ENCODE results near the gene GPBP1L1.
"Not testable (repeated sequence)": the region's sequence is repeated elsewhere in the genome, so short reads cannot be mapped to it uniquely, and the experiment has no call there.

The GPBP1L1 gene

GRCh38 chr1:45716700-45717099, 30.4 kb upstream of the GPBP1L1 start:
- Histone ChIP-seq H3K36me3 (ENCODE audit: control insufficient read depth in 1 of 2, insufficient read depth in 2 of 2, low read length in 2 of 2) (peaks cover 6 to 15% of the 10 kb centered on the region in 2 donors), H3K27me3 (ENCODE audit: control insufficient read depth in 1 of 2, insufficient read depth in 2 of 2, low read length in 2 of 2) (no peaks in the 10 kb centered on the region), H3K4me1 (ENCODE audit: control insufficient read depth in 1 of 2, insufficient read depth in 2 of 2, low read length in 2 of 2) (no peaks in the 10 kb centered on the region), H3K9me3 (ENCODE audit: control insufficient read depth in 1 of 2, low read length in 2 of 2) (no peaks in the 10 kb centered on the region), H3K9ac (ENCODE audit: low read depth in 1 of 2, low read length in 2 of 2) (no peak overlapping the region), H3K4me3 (ENCODE audit: low read depth in 1 of 2, low read length in 2 of 2) (no peak overlapping the region), H3K27ac (ENCODE audit: low read depth, low read length) (no peak overlapping the region)

- Histone ChIP-seq H3K36me3 (ENCODE audit: control insufficient read depth in 1 of 2, insufficient read depth in 2 of 2, low read length in 2 of 2) (peaks cover 6 to 19% of the 10 kb centered on the region in 2 donors), H3K4me3 (ENCODE audit: low read depth in 1 of 2, low read length in 2 of 2) (no peak overlapping the region)
Observed at GRCh38 chr1:45713711-45714110, 27.4 kb upstream of the GPBP1L1 start.

GRCh38 chr1:45704637-45705036, 18.3 kb upstream of the GPBP1L1 start:
- H3K4me1 ChIP-seq (ENCODE audit: control insufficient read depth in 1 of 2, insufficient read depth in 2 of 2, low read length in 2 of 2), result no peaks in the 10 kb centered on the region
- no peaks in the 10 kb centered on the region for H3K9me3 ChIP-seq (ENCODE audit: control insufficient read depth in 1 of 2, low read length in 2 of 2)
- no peak overlapping the region for H3K27ac ChIP-seq (ENCODE audit: low read depth, low read length)
- H3K27me3 ChIP-seq (ENCODE audit: control insufficient read depth in 1 of 2, insufficient read depth in 2 of 2, low read length in 2 of 2), result no peaks in the 10 kb centered on the region
- H3K4me3 ChIP-seq (ENCODE audit: low read depth in 1 of 2, low read length in 2 of 2), result no peak overlapping the region
- H3K36me3 ChIP-seq (ENCODE audit: control insufficient read depth in 1 of 2, insufficient read depth in 2 of 2, low read length in 2 of 2), result peaks cover 3 to 14% of the 10 kb centered on the region in 2 donors
- no peak overlapping the region for H3K9ac ChIP-seq (ENCODE audit: low read depth in 1 of 2, low read length in 2 of 2)

More at GRCh38 chr1:45713711-45714110, 27.4 kb upstream of the GPBP1L1 start:
- H3K4me1 ChIP-seq (ENCODE audit: control insufficient read depth in 1 of 2, insufficient read depth in 2 of 2, low read length in 2 of 2), result no peaks in the 10 kb centered on the region
- no peaks in the 10 kb centered on the region for H3K27me3 ChIP-seq (ENCODE audit: control insufficient read depth in 1 of 2, insufficient read depth in 2 of 2, low read length in 2 of 2)
- no peak overlapping the region for H3K27ac ChIP-seq (ENCODE audit: low read depth, low read length)
- no peak overlapping the region for H3K9ac ChIP-seq (ENCODE audit: low read depth in 1 of 2, low read length in 2 of 2)
- no peaks in the 10 kb centered on the region for H3K9me3 ChIP-seq (ENCODE audit: control insufficient read depth in 1 of 2, low read length in 2 of 2)

GRCh38 chr1:45694823-45695222, 8.5 kb upstream of the GPBP1L1 start:
- peaks cover 5 to 47% of the 10 kb centered on the region in 2 donors for H3K36me3 ChIP-seq (ENCODE audit: control insufficient read depth in 1 of 2, insufficient read depth in 2 of 2, low read length in 2 of 2)

GRCh38 chr1:45693811-45694210, 7.5 kb upstream of the GPBP1L1 start:
- H3K36me3 ChIP-seq (ENCODE audit: control insufficient read depth in 1 of 2, insufficient read depth in 2 of 2, low read length in 2 of 2), result peaks cover 2 to 42% of the 10 kb centered on the region in 2 donors
- not testable (repeated sequence) for H3K4me1 ChIP-seq (ENCODE audit: control insufficient read depth in 1 of 2, insufficient read depth in 2 of 2, low read length in 2 of 2); H3K9me3 ChIP-seq (ENCODE audit: control insufficient read depth in 1 of 2, low read length in 2 of 2); H3K4me3 ChIP-seq (ENCODE audit: low read depth in 1 of 2, low read length in 2 of 2); H3K9ac ChIP-seq (ENCODE audit: low read depth in 1 of 2, low read length in 2 of 2); H3K27me3 ChIP-seq (ENCODE audit: control insufficient read depth in 1 of 2, insufficient read depth in 2 of 2, low read length in 2 of 2); H3K27ac ChIP-seq (ENCODE audit: low read depth, low read length)

More at GRCh38 chr1:45694823-45695222, 8.5 kb upstream of the GPBP1L1 start:
- no peaks in the 10 kb centered on the region for H3K9me3 ChIP-seq (ENCODE audit: control insufficient read depth in 1 of 2, low read length in 2 of 2)
- no peak overlapping the region for H3K9ac ChIP-seq (ENCODE audit: low read depth in 1 of 2, low read length in 2 of 2)
- no peak overlapping the region for H3K4me3 ChIP-seq (ENCODE audit: low read depth in 1 of 2, low read length in 2 of 2)
- H3K27ac ChIP-seq (ENCODE audit: low read depth, low read length), result no peak overlapping the region
- no peaks in the 10 kb centered on the region for H3K4me1 ChIP-seq (ENCODE audit: control insufficient read depth in 1 of 2, insufficient read depth in 2 of 2, low read length in 2 of 2)
- H3K27me3 ChIP-seq (ENCODE audit: control insufficient read depth in 1 of 2, insufficient read depth in 2 of 2, low read length in 2 of 2), result no peaks in the 10 kb centered on the region

GRCh38 chr1:45687754-45688740, 1.7 kb upstream of the GPBP1L1 start, which contains the start of gene TMEM69:
TMEM69 (plus strand) TSS chr1:45688181; CDS start chr1:45691069, 2,888 bp downstream.
- peak within 1 kb of the TSS; percentile 94 for H3K27ac ChIP-seq (ENCODE audit: low read depth, low read length)
- H3K4me3 ChIP-seq (ENCODE audit: low read depth in 1 of 2, low read length in 2 of 2), result peak within 1 kb of the TSS; percentile 90 to 95
- peaks cover 0 to 12% of the 10 kb centered on the region in 2 donors for H3K36me3 ChIP-seq (ENCODE audit: control insufficient read depth in 1 of 2, insufficient read depth in 2 of 2, low read length in 2 of 2)
- H3K27me3 ChIP-seq (ENCODE audit: control insufficient read depth in 1 of 2, insufficient read depth in 2 of 2, low read length in 2 of 2), result no peaks in the 10 kb centered on the region
- H3K4me1 ChIP-seq (ENCODE audit: control insufficient read depth in 1 of 2, insufficient read depth in 2 of 2, low read length in 2 of 2), result peaks cover 10 to 17% of the 10 kb centered on the region in 2 donors
- no peaks in the 10 kb centered on the region for H3K9me3 ChIP-seq (ENCODE audit: control insufficient read depth in 1 of 2, low read length in 2 of 2)
- peak within 1 kb of the TSS; percentile 72 to 93 for H3K9ac ChIP-seq (ENCODE audit: low read depth in 1 of 2, low read length in 2 of 2)

- Histone ChIP-seq H3K4me1 (ENCODE audit: control insufficient read depth in 1 of 2, insufficient read depth in 2 of 2, low read length in 2 of 2) (peaks cover 18 to 25% of the 10 kb centered on the region in 2 donors), H3K27me3 (ENCODE audit: control insufficient read depth in 1 of 2, insufficient read depth in 2 of 2, low read length in 2 of 2) (no peaks in the 10 kb centered on the region), H3K27ac (ENCODE audit: low read depth, low read length) (peak overlapping the region; percentile 99), H3K4me3 (ENCODE audit: low read depth in 1 of 2, low read length in 2 of 2) (peak overlapping the region; percentile 95), H3K9ac (ENCODE audit: low read depth in 1 of 2, low read length in 2 of 2) (peak overlapping the region; percentile 93 to 98), H3K36me3 (ENCODE audit: control insufficient read depth in 1 of 2, insufficient read depth in 2 of 2, low read length in 2 of 2) (peaks cover 0 to 5% of the 10 kb centered on the region in 2 donors), H3K9me3 (ENCODE audit: control insufficient read depth in 1 of 2, low read length in 2 of 2) (no peaks in the 10 kb centered on the region)
Observed at GRCh38 chr1:45687014-45687753, 851 bp upstream of the GPBP1L1 start.

GRCh38 chr1:45686015-45686287, 382 bp downstream of the GPBP1L1 start:
- Histone ChIP-seq H3K9me3 (ENCODE audit: control insufficient read depth in 1 of 2, low read length in 2 of 2) (no peaks in the 10 kb centered on the region), H3K4me3 (ENCODE audit: low read depth in 1 of 2, low read length in 2 of 2) (peak overlapping the region; percentile 95), H3K9ac (ENCODE audit: low read depth in 1 of 2, low read length in 2 of 2) (peak overlapping the region; percentile 93 to 98), H3K4me1 (ENCODE audit: control insufficient read depth in 1 of 2, insufficient read depth in 2 of 2, low read length in 2 of 2) (peaks cover 30 to 37% of the 10 kb centered on the region in 2 donors), H3K27ac (ENCODE audit: low read depth, low read length) (peak overlapping the region; percentile 99), H3K36me3 (ENCODE audit: control insufficient read depth in 1 of 2, insufficient read depth in 2 of 2, low read length in 2 of 2) (peaks cover 0 to under 1% of the 10 kb centered on the region in 2 donors), H3K27me3 (ENCODE audit: control insufficient read depth in 1 of 2, insufficient read depth in 2 of 2, low read length in 2 of 2) (no peaks in the 10 kb centered on the region)

- Histone ChIP-seq H3K27me3 (ENCODE audit: control insufficient read depth in 1 of 2, insufficient read depth in 2 of 2, low read length in 2 of 2) (no peaks in the 10 kb centered on the region), H3K27ac (ENCODE audit: low read depth, low read length) (peak overlapping the region; percentile 99), H3K9ac (ENCODE audit: low read depth in 1 of 2, low read length in 2 of 2) (peak overlapping the region; percentile 93 to 98), H3K36me3 (ENCODE audit: control insufficient read depth in 1 of 2, insufficient read depth in 2 of 2, low read length in 2 of 2) (no peaks in the 10 kb centered on the region), H3K9me3 (ENCODE audit: control insufficient read depth in 1 of 2, low read length in 2 of 2) (no peaks in the 10 kb centered on the region), H3K4me1 (ENCODE audit: control insufficient read depth in 1 of 2, insufficient read depth in 2 of 2, low read length in 2 of 2) (peaks cover 35 to 41% of the 10 kb centered on the region in 2 donors), H3K4me3 (ENCODE audit: low read depth in 1 of 2, low read length in 2 of 2) (peak overlapping the region; percentile 95)
Observed at GRCh38 chr1:45685308-45686014, 872 bp downstream of the GPBP1L1 start.
